Stimulated activated naive CD8-positive, alpha-beta T cell treated with anti-CD3 and anti-CD28 coated beads, Interleukin-15, Interleukin-2, amounts not matched to agents 100 ng/mL and 50 ng/mL, for 24 hours (primary cell): Measurements from ENCODE around the gene KIAA1671.

ENCODE experiments used
- H3K27ac Mint-ChIP-seq: one replicate; pipeline ENCODE4 v1.8.0; 2021; ENCODE audit warnings: mild to moderate bottlenecking, mixed read lengths
- H3K27me3 Mint-ChIP-seq: one replicate; pipeline ENCODE4 v1.8.0; 2021; ENCODE audit warnings: mixed read lengths
- H3K36me3 Mint-ChIP-seq: one replicate; pipeline ENCODE4 v1.8.0; 2021; ENCODE audit warnings: low read depth, mixed read lengths
- H3K4me1 Mint-ChIP-seq: one replicate; pipeline ENCODE4 v1.8.0; 2021; ENCODE audit warnings: low read depth, mixed read lengths
- H3K4me3 Mint-ChIP-seq: one replicate; pipeline ENCODE4 v1.8.0; 2021; ENCODE audit warnings: mild to moderate bottlenecking, mixed read lengths
- H3K9me3 Mint-ChIP-seq: one replicate; pipeline ENCODE4 v1.8.0; 2021; ENCODE audit warnings: mixed read lengths

KIAA1671 gene

GRCh38 chr22:25156736-25157135 is 204.2 kb downstream of the KIAA1671 start:
- Mint-ChIP-seq H3K27me3 (no peaks in the 10 kb centered on the region), H3K36me3 (no peaks in the 10 kb centered on the region), H3K9me3 (no peaks in the 10 kb centered on the region), H3K4me3 (no peak overlapping the region), H3K4me1 (peaks cover 7% of the 10 kb centered on the region), H3K27ac (no peak overlapping the region)

DNA sequence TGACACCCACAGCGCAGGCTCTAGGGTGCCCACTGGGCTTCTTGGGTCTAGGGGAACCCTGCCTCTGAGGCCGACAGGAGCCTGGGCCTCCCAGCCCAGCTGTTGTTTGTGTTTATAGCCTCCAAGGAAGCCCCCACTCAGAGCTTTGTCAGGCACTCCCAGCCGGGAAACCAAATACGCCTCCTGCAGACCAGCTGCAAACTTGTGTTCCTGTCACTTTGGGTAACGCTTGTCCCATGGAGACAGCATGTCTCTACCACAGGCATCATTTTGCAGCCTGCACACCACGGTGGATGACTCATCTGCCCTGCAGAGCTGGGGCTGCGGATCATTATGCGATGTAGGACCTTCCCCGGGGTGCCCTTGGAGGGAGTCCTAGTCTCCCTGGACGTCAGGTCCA is 206.5 kb downstream of the KIAA1671 start:
- H3K4me3 Mint-ChIP-seq = no peak overlapping the region
- peaks cover 7% of the 10 kb centered on the region for H3K4me1 Mint-ChIP-seq
- no peaks in the 10 kb centered on the region for H3K27me3 Mint-ChIP-seq
- H3K36me3 Mint-ChIP-seq = no peaks in the 10 kb centered on the region
- no peak overlapping the region for H3K27ac Mint-ChIP-seq
- no peaks in the 10 kb centered on the region for H3K9me3 Mint-ChIP-seq

DNA sequence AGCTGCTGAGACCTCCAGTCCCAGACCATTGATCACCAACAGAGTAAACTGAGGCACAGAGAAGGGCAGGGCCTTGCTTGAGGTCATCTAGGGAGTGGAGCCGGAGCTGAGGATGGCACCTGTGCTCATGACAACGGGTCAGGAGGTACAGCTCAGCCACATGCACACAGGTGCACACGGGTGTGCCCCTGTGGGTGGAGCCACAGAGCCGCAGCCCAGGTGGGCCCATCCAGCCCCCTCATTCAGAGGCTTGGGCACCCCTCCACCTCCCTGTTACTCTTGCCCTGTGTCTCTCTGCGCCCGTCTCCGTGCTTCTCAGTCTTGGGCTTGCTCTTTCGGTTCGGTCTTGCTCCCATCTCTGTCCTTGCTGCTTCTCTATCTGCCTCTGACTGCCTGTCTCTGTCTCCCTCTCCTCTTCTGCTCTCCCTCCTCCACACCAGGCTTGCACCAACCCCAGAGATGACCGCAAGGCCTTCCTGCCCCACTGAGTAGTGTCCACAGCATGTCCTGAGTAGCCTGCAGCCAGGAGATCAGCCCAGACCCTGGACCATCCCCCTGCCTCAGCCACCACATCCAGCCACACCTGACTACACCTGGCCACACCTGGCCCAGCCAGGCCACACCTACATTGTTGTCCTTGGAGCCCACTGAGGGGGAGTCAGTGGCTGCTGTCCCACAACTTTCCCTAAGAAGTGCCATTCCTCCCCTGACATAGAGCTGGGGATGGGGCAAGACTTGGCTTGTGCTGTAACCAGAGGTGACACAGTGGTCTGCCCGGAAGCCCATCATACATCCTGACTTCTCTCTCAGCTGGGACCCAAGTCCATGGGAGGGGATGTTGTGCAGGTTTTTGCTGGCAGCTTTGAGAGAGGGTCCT is 207.8 kb downstream of the KIAA1671 start:
- Mint-ChIP-seq H3K9me3 (no peaks in the 10 kb centered on the region), H3K4me3 (no peak overlapping the region), H3K4me1 (peaks cover 7% of the 10 kb centered on the region), H3K27me3 (no peaks in the 10 kb centered on the region), H3K27ac (no peak overlapping the region), H3K36me3 (no peaks in the 10 kb centered on the region)

DNA sequence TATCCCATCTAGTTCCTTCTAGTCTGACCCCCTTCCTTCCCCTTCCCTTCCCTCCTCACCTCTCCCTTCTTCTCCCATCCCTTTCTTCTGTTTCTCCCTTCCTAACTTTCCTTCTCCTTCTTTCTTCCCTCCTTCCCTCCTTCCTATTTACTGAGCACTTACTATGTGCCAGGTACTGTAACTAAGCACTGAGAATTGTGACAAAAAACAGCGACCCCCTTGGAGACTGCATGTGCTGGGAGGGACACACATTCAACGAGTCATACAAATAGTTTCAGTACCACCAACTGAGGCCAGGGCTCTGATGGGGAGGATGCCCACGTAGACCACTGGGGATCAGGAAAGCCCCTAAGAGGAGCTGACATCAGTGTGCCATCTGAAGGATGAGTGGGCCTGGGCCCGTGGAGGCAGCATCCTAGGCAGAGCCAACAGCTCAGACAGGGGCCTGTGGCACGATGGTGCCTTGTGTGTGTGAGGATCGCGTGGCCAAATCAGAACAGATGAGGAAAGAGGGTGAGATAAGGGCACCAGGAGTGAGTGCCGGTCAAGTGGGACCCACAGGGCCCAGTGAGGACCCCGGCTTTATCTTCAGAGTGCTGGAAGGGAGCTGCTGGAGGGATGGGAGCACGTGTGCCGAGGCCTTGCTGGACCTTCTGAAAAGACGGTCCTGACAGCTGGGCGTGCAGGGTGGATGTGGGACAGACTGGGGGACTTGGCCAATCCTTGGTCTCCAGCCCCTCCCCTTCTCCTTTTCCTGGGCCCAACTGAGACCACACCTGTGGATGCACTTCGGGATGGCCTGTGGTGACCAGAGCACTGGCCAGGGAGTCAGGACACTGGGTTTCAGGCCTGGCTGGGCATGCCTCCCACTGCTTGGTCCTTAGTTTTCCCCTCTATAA is 208.8 kb downstream of the KIAA1671 start:
- no peak overlapping the region for H3K4me3 Mint-ChIP-seq
- peaks cover 7% of the 10 kb centered on the region for H3K4me1 Mint-ChIP-seq
- peak overlapping the region; percentile 49 for H3K27ac Mint-ChIP-seq
- H3K9me3 Mint-ChIP-seq = no peaks in the 10 kb centered on the region
- H3K36me3 Mint-ChIP-seq = no peaks in the 10 kb centered on the region
- H3K27me3 Mint-ChIP-seq = no peaks in the 10 kb centered on the region

DNA sequence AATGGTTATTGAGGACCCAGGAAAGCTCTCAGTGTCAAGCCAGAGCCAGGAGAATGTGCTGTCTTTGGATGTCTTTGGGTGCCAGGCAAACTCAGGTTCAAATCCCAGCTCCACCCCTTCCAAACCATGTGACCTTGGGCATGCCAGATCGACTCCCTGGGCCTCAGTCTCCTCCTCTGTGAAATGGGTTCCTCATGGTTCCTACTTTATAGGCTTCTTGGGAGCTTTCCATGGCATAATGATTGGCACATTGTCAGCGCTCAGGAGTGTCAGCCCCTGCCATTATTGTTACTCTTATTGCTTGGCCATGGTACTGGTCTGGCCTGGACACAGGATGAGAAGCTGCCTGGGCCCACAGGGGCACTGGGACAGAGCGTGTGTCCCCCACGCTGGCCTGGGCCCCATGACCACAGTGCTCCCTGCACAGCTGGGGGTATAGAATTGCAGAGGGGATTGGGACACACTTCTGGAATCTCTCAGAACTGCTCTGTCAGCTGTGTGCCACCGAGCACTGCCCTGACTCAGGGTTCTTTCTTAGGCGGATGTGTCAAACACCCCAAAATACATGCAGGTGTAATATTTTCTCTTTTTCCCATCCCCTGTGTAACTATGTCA is 209.5 kb downstream of the KIAA1671 start:
- H3K4me1 Mint-ChIP-seq = peaks cover 7% of the 10 kb centered on the region
- no peaks in the 10 kb centered on the region for H3K9me3 Mint-ChIP-seq

GRCh38 chr22:25162561-25162960 is 210.0 kb downstream of the KIAA1671 start:
- peaks cover 7% of the 10 kb centered on the region for H3K4me1 Mint-ChIP-seq
- H3K36me3 Mint-ChIP-seq = no peaks in the 10 kb centered on the region
- no peaks in the 10 kb centered on the region for H3K9me3 Mint-ChIP-seq
- H3K4me3 Mint-ChIP-seq = no peak overlapping the region
- no peak overlapping the region for H3K27ac Mint-ChIP-seq
- H3K27me3 Mint-ChIP-seq = no peaks in the 10 kb centered on the region

More for the DNA sequence above, 209.5 kb downstream of the KIAA1671 start:
- no peak overlapping the region for H3K27ac Mint-ChIP-seq
- H3K36me3 Mint-ChIP-seq = no peaks in the 10 kb centered on the region
- H3K27me3 Mint-ChIP-seq = no peaks in the 10 kb centered on the region
- H3K4me3 Mint-ChIP-seq = no peak overlapping the region

DNA sequence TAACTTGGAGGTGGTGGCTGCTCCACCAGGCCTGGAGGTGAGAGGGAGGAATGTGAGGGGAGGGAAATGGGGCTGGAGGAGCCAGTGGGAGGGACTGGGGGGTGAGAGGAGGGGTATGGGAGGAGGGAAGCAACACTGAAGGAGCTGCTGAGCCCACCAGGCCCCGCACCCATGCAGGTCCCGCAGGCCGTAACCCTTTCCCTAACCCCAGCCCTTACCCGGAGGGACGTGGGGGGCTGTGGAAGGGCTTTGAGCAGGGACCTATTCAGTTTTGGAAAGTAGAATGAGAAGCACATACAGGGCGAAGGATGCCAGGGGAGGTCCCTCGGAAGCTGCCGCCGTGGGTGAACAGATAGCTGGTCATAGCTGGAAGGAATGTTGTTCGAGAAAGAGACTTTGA is 213.3 kb downstream of the KIAA1671 start:
- Mint-ChIP-seq H3K36me3 (no peaks in the 10 kb centered on the region), H3K4me1 (peaks cover 7% of the 10 kb centered on the region), H3K27me3 (no peaks in the 10 kb centered on the region), H3K4me3 (no peak overlapping the region), H3K9me3 (no peaks in the 10 kb centered on the region), H3K27ac (no peak overlapping the region)

DNA sequence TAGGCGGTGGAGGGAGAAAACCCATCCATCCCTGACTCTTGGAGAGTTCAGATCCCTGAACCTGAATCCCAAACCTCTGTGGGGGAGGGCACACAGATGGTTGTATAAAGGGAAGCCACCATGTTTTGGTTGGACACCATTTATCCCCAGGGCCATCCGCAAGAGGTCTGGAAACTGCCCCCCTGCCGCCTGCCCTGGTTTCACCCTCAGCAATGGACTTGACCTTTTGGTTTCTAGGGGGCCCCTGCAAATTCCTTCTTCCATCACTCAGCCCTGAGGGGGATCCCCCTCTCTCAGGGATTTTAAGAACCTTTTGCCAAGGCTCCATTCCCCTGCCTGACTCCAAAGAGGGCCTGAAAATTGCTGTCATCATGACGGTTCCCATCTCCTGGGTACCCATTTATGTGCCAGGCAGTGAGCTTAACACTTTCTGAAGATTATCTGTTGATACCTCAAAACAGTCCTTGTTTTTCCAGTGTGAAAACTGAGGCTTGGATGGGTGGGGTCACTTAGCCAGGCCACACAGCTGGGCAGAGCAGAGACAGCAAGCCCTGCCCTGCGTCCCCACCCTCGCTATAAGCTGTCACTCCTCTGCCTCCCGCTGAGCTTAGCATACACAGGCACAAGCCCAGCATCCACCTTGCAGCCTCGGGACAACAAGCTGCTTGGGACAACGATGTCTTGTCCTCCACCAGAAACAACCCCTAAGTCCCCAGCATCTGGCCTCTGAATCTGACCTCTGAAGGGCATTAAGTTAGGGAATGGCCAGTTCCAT is 213.9 kb downstream of the KIAA1671 start:
- Mint-ChIP-seq H3K9me3 (no peaks in the 10 kb centered on the region), H3K36me3 (no peaks in the 10 kb centered on the region), H3K4me3 (no peak overlapping the region), H3K27me3 (no peaks in the 10 kb centered on the region), H3K27ac (no peak overlapping the region), H3K4me1 (peaks cover under 1% of the 10 kb centered on the region)

DNA sequence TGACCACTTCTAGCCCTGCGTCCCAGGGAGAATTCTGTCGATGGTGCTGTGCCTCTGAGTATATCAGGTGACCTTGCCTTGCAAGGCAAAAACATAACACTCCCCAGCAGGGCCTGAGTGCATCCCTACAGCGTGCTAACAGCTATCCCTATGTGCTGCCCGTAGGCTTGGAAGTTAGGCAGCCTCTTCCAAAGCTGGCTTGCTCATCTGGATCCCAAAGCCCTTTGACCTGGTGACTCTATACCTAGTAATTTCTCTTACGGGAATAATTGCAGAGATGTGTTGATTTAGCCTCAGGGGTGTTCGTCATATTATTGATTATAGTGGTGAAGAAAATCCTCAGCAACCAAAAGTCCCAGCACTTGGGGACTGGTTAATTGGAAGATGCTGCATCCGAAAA is 214.6 kb downstream of the KIAA1671 start:
- H3K9me3 Mint-ChIP-seq = no peaks in the 10 kb centered on the region
- H3K36me3 Mint-ChIP-seq = no peaks in the 10 kb centered on the region
- H3K27me3 Mint-ChIP-seq = no peaks in the 10 kb centered on the region
- H3K4me1 Mint-ChIP-seq = no peaks in the 10 kb centered on the region
- H3K4me3 Mint-ChIP-seq = no peak overlapping the region
- no peak overlapping the region for H3K27ac Mint-ChIP-seq

DNA sequence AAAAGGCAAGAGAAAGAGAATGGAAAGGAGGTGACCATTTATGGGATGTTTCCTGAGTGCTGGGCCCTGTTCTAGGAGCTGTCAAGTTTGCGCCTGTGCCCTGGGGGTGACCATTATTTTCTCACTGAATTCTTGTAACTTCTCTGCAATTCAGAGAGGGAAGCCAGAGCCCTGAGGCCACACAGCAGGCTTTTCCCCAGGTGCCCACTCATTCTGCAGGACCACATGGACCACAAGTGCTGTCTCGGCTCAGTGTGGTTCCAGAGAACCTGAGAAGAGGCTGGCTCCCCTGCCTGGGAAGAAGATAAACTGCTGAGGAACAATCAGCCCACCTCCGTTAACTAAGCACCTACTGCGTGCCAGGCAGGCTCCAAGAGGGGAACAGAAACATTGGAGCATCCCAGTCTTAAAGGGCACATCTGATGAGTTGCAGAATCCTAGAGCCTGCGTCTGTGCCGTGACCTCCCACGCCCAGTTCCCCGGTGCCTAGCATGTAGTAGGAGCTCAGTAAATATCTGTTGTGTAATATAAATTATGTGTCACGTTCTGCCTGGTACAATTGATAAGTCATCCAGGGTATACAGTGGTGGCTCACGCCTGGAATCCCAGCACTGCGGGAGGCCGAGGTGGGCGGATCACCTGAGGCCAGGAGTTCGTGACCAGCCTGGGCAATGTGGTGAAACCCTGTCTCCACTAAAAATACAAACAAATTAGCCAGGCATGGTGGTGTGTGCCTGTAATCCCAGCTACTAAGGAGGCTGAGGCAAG is 215.5 kb downstream of the KIAA1671 start:
- no peaks in the 10 kb centered on the region for H3K9me3 Mint-ChIP-seq
- no peak overlapping the region for H3K4me3 Mint-ChIP-seq
- no peak overlapping the region for H3K27ac Mint-ChIP-seq
- no peaks in the 10 kb centered on the region for H3K4me1 Mint-ChIP-seq
- H3K27me3 Mint-ChIP-seq = no peaks in the 10 kb centered on the region
- no peaks in the 10 kb centered on the region for H3K36me3 Mint-ChIP-seq

DNA sequence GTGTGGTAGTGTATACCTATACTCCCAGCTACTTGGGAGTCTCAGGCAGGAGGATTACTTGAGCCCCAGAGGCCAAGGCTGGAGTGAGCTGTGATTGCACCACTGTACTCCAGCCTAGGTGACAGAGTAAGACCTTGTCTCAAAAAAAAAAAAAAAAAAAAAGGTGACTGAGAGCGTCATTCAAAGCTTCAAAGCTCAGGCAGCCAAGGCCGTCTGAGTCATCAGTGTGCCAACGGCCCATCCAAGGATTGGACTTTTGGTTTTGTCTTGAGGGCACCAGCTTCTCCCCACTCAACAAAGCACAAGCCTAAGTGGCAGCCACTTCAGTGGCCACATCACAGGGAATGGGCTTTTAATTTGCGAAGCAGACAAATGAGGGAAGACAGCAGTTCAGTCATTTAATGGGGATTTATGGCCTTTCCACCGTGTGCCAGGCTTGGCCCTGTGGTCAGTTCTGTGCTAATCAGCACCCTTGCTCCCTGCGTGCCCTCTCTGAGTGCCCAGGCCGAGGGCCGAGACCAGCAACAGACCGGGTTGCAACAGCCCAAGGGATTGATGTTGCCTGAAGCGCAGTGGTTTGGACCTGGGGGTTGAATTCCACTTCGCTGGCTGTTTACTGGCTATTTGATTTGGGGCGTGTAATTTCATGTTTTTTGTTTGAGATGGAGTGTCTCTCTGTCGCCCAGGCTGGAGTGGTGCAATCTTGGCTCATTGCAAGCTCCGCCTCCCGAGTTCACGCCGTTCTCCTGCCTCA is 216.9 kb downstream of the KIAA1671 start:
- no peaks in the 10 kb centered on the region for H3K27me3 Mint-ChIP-seq
- H3K36me3 Mint-ChIP-seq = no peaks in the 10 kb centered on the region
- no peaks in the 10 kb centered on the region for H3K9me3 Mint-ChIP-seq
- no peak overlapping the region for H3K4me3 Mint-ChIP-seq
- H3K27ac Mint-ChIP-seq = no peak overlapping the region
- H3K4me1 Mint-ChIP-seq = no peaks in the 10 kb centered on the region

- no peaks in the 10 kb centered on the region for H3K9me3 Mint-ChIP-seq
- H3K27me3 Mint-ChIP-seq = no peaks in the 10 kb centered on the region
- no peak overlapping the region for H3K27ac Mint-ChIP-seq
These were observed 218.0 kb downstream of the KIAA1671 start for GRCh38 chr22:25170426-25170980.

DNA sequence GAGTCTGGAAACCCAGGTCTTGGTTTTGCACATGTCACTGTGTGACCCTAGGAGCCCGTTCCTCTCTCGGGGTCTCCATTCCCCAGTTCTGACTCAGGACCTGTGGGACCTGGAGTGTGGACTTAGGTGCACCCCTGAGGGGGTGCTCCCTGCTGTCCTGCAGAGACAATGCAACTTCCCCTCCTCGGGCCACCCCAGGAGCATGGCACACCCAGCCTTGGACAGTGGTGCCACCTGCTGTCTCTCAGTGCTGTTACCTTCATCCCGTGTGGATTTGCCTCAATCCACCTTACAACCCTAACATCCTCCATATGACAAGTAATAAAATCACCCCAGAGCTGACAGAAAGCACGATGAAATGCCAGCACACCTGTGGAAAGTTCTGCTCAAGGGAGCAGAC is 219.6 kb downstream of the KIAA1671 start:
- Mint-ChIP-seq H3K27ac (no peak overlapping the region), H3K4me3 (no peak overlapping the region), H3K27me3 (no peaks in the 10 kb centered on the region), H3K4me1 (no peaks in the 10 kb centered on the region), H3K9me3 (no peaks in the 10 kb centered on the region), H3K36me3 (peaks cover under 1% of the 10 kb centered on the region)

More at GRCh38 chr22:25170426-25170980, 218.0 kb downstream of the KIAA1671 start:
- Mint-ChIP-seq H3K4me1 (no peaks in the 10 kb centered on the region), H3K4me3 (no peak overlapping the region), H3K36me3 (no peaks in the 10 kb centered on the region)
